Measurements from ENCODE around the gene SARM1.

DNA sequence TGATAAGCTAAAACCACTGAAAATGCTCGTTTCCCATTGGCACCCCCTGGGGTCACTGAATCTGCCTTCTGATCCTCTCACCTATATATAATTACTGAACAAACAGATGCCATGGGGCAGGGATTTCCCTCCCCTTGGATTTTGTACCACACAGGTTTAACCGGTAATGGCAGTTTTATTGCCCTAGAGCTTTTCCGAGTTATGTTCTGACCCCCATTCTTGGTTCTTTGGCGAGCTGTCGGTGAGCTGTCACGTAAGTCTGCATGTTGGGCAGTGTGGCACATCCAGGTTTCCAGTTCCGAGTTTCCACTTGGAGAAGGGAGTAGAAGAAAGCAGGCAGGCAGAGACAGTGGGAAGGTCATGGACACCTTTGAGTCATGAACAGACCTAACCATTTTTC is 45.4 kb upstream of the SARM1 start:
- TF ChIP-seq EZH2 (IDR thresholded peaks at IDR 0.05; ENCODE audit: borderline replicate concordance, low read length): no peak
- no peak for TF ChIP-seq CTCF (conservative IDR thresholded peaks at IDR 0.05 in 1 of 2, IDR thresholded peaks at IDR 0.05 in 1 of 2; ENCODE audit: extremely low read depth in 1 of 2, insufficient read depth in 1 of 2, low read depth in 1 of 2, low read length in 2 of 2)

Data from mammary epithelial cell (primary cell).